Measurements from ENCODE around the gene SLC27A3.
A peak's percentile ranks its signal among the peaks of the same experiment; 100 is the strongest.

SLC27A3 gene, protein sequence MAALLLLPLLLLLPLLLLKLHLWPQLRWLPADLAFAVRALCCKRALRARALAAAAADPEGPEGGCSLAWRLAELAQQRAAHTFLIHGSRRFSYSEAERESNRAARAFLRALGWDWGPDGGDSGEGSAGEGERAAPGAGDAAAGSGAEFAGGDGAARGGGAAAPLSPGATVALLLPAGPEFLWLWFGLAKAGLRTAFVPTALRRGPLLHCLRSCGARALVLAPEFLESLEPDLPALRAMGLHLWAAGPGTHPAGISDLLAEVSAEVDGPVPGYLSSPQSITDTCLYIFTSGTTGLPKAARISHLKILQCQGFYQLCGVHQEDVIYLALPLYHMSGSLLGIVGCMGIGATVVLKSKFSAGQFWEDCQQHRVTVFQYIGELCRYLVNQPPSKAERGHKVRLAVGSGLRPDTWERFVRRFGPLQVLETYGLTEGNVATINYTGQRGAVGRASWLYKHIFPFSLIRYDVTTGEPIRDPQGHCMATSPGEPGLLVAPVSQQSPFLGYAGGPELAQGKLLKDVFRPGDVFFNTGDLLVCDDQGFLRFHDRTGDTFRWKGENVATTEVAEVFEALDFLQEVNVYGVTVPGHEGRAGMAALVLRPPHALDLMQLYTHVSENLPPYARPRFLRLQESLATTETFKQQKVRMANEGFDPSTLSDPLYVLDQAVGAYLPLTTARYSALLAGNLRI

GRCh38 chr1:153774780-153775457 lies at the start of gene SLC27A3:
TSS of gene SLC27A3 (plus strand) at chr1:153775407. CDS start at chr1:153775498, 91 bp downstream.
- no peak for DNase-seq

DNA sequence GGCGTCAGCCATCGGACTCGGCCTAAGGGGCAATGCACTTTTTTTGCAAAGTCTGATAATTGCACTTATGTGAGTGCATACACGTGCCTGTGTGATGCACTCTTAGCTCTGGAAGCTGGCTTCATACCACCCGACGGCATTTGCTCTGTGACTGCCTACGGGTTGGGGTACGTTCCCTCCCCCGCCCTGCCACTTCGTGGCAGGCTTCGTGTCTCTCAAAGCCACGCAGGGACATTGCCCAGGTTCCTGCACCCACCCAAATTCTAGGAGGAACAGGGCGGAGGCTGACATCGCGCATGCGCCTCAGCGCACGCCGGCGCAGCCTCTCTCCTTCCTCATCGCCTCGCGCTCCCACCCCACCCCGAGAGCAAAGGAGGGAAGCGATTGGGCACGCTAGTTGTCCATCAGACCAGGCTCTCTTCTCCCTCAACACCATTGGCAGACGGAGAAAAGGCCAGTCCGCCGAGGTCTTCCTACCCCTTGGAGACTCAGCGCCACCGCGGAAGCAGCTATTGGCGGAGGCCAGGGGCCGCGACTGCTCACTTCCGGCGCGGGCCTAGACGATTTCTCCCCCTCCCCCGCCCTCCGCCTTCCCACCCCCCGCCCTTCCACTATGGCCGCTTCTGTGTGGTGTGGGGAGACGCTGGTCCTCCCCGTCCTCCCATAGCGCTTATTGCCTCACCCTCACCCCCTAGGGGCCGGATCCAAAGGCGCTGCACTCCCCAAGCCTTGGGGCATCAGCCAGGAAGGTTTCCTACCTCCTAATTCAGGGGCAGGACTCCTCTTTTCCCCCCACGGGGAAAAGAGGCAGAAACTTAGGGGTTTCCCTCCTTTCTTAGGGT lies 47.5 kb upstream of the SLC27A3 start, which contains the start of gene INTS3:
Gene INTS3, plus strand, starts transcription at position 588 of the 842 bp plus-strand sequence. CDS start 585 bp downstream, outside the sequence.
- peak; percentile 99 for DNase-seq

DNA sequence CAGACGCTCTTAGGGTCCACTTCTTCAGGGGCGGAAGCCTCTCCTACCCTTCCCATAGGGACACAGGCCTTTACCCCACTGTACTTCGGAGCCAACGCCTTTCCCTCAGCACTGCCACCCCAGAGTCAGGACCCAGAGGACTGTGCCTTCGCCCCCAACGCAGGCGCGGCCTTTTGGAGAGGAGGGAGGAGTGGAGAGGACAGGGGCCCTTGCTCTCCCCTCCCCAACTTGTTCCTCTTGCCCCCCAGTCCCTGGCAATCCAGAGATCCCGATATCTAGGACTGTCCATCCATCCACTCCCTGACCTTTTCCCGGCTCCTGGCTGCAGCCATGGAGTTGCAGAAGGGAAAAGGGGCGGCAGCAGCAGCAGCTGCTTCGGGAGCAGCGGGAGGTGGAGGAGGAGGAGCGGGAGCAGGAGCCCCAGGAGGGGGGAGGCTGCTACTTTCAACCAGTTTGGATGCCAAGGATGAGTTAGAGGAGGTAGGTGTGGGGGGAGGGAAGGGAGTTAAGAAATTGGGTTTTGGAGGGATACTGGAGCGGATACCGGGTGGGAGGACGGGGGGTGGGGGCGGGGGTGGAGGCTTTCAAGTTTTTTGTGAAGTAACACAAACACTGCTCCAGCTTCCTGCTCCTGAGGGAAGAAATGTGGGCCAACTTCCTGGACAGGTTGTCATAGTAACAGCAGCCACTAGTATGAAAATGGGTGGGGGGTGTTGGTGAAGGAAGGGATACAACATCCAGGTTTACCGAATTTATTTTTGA lies 46.7 kb upstream of the SLC27A3 start:
- DNase-seq = peak; percentile 29 to 50

- no peak for DNase-seq
These were observed 44.7 kb upstream of the SLC27A3 start for GRCh38 chr1:153730468-153730988.

DNA sequence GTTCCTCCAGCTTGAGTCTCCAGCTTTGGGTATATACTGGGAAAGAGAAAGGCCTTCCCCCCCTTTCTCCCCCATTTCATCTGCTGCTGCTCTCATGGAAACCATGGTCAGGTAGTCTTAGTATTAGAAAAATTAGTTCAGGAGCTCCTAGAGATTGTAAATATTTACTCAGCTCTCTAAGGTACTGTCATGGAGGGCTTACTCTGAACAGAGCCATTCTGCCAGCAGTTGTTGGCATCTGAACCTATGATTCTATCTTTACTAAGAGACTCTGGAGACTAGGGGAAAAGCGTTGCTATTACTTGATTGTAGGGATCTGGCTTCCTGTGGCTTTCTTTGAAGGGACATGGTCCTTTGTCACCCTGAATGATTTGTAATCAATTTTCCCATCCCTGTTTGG lies 41.2 kb upstream of the SLC27A3 start:
- DNase-seq = no peak

DNA sequence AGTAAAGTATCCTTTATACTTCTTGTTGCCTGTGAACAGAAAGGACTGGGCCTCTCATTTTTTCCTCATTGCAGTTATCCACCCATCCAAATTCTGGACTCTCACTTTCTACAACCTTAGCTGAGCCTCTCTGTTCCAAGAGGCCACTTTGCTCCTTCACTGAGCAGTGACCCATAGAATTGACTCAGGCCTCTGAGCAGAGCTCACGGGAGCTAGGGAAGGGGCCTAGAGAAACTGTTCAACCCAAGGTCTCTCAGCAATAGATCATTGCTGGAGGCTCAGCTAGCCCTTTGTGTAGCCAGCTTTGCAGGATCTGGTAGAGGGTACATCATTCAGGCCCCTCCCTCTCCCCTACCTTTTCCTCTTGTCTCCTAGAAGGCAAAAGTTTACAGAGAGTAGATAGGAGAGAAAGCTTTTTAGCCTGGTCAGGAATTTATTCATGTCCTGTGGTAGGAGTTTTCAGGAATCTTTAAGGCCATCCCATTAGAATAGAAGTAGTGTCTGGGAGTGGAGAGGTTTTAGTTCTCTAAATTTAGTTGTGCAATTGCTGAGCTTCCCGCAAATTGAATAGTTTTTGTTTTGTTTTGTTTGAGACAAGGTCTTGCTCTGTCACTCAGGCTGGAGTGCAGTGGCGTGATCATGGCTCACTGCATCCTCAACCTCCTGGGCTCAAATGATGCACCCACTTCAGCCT lies 40.7 kb upstream of the SLC27A3 start:
- no peak for DNase-seq

DNA sequence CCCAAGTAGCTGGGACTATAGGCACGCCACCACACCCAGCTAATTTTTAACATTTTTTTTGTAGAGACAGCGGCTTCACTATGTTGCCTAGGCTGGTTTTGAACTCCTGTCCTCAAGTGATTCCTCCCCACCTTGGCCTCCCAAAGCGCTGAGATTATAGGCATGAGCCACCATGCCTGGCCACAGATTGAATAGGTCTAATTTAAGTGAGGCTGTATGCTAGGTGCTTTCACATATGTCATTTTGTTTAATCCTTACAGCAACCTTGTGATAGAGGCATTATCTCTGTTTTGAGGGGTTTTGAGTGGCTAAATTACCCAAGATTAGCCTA lies 40.2 kb upstream of the SLC27A3 start:
- DNase-seq = no peak

DNA sequence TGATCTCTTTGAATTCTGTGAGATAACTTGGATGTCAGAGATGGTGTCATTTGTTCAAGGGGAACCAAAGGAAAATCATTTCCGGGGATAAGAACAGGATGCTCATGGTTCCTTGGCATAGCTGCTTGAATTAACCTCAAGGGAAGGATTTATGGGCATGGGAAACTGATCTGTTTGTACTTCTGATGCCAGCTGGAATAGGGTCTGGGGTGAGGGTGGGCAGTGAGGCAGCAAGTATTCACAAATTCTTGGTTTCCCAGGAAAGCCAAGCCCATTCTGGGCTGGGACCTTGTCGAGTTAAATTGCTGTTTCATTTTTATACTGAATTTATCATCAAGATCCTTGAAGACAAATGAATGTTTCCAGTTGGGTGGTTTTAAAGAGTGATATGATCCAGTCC lies 33.2 kb upstream of the SLC27A3 start:
- DNase-seq = no peak

DNA sequence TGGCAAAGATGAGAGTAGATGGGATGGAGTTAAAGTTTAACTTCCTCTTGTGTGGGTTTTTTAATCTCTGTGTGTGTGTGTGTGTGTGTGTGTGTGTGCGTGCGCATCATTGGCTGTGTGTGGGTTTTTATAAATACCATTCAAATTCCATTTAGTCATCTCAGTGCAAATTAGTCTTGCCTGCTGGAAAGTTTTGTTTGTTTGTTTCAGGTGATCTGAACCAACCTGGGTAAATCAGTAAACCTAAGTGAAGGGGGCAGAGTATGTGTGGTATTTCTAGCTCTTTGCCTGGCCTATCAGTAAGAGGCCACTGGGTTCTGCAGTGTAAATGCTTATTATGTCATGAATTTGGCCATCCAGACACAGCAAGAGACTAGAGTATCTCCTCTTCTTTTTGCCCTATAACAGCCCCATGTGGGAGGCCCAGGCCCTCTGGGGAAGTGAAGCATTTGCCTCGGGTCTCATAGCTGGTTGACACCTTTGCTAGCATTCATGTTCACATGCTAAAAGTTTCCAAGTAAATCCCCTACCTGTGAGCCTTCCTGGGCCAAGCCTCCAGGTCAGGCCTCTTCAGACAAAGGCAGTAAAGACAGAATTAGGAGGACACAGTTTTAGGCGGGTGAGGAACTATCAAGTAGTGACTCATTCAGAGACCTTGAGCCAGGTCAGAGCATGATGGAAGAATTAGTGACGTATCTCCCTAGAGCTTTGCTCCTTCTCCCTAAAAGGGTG lies 32.6 kb upstream of the SLC27A3 start:
- DNase-seq = peak; percentile 35 to 42

DNA sequence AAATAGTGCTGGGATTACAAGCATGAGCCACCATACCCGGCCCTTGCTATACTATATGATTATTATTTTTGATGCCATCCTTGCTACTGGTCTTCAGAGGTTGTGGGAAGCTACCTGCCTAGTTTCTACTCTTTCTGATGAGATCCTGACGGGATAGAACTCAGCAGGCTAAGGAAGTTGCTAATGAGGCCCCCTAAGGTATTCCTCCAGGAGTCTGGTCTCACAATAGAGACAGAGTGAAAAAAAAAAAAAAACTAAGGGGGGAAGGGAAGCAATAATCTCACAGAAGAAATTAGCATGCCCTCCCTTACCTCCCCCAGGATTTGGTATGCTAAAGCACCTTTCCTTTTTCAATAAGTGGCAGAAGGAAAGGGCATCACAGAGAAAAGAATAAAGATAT lies 29.8 kb upstream of the SLC27A3 start:
- DNase-seq = no peak

- no peak for DNase-seq
These were observed 29.0 kb upstream of the SLC27A3 start for GRCh38 chr1:153746174-153746573.

- no peak for DNase-seq
These were observed 26.3 kb upstream of the SLC27A3 start for GRCh38 chr1:153748903-153749302.

DNA sequence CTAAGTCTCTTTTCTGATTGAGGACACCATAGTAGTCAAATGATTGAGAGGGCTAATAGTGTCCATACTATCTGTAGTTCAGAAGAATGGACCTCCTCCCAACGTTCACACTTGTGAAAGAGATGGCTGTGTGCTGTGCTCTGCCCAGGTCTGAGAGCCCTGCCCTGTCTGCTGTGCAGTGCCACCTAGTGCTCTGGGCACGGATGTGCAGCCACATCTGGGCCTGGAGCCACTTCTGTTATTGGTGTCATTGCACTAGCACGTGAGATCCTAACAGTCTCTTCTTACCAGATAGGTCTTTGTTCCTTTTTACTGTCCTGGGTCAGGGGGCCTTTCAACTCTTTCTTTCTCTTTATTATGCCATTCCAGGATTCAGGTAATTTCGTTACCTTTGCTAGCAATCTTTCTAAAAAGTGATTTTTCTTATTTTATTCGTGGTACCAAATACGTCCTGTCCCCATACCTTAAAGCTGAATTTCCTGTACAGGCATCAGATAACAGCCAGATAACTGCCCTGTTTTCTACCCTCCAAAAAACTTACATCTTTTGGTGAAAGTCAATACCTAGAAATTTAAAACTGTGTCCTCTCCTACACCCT lies 25.7 kb upstream of the SLC27A3 start:
- peak; percentile 88 to 92 for DNase-seq

GRCh38 chr1:153750026-153750995 lies 24.9 kb upstream of the SLC27A3 start:
- no peak for DNase-seq

DNA sequence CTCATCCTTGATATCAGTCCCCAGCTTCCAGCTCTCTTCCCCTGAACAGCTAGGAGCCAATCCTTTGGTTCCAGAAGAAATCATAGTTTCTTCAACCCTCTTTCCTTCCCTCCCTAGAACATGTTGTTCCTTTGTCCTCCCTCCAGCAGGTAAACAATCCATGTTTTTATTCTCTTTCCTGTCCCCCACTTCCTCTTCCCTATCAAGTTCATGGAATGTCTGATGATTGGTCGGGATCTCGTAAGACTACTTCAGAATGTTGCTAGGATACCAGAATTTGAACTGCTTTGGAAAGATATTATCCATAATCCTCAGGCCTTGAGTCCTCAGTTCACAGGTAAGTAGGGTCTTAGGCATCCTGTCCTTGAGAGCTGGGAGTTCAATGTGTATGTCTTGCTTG lies 23.1 kb upstream of the SLC27A3 start:
- no peak for DNase-seq

GRCh38 chr1:153752571-153753195 lies 22.5 kb upstream of the SLC27A3 start:
- no peak for DNase-seq

DNA sequence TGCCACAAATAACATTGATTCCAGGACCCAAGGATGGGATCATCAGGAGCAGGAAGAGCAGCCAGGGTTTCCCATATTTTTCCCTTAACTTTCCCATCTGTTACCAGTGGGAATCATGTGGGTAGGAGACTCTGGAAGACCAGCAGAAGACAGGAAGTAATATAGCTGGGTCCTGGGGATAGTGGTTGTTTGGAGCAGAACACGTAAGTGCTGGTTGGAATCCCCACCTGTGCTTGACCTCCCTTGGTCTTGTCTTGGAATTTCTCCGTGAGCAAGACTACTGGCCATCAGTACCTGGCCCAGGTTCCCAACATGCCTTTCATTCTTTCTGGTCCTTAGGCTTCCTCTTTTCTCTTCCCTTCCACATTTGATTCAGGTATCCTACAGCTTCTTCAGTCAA lies 20.9 kb upstream of the SLC27A3 start:
- DNase-seq = no peak

DNA sequence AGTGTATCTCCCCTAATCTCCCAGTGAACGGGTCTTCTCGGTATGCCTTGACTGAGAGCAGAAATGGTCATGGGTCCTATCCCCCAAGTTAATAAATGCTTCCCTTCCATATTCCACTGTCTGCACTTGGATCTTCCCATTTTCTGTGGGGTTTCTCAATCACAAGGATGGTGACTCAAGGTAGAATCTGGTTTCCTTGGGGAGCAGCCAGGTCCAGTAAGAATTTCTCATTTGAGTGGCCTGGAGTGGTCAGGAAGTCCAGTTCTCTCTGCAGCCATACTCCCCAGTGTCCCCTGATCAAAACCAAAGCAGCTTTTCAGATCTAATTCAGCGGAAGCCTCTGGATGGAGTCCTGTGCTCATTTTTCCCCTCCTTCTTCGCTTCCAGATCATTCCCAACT lies 14.8 kb upstream of the SLC27A3 start:
- DNase-seq = no peak

Data from Kasumi-1 (cell line).